Chondrocyte (in vitro differentiated cells): ENCODE data around the gene ZNF394. TPM values are rescaled to one million over a fixed set of nuclear protein-coding genes. Genes with fewer than 3 reads are reported as not detected.
"Not testable (repeated sequence)": the region's sequence is repeated elsewhere in the genome, so short reads cannot be mapped to it uniquely, and the experiment has no call there.

ENCODE experiments used
- DNase-seq: peaks from one replicate; pipeline ENCODE4 v3.0.0; 2021; ENCODE audit warnings: mixed read lengths, low spot score
- H3K27ac Mint-ChIP-seq: one replicate; pipeline ENCODE4 v1.8.0; 2021; ENCODE audit warnings: mild to moderate bottlenecking, moderate library complexity, mixed read lengths; ENCODE audit not compliant: unreplicated experiment
- H3K27me3 Mint-ChIP-seq: 2 replicates; pipeline ENCODE4 v1.8.0; 2021; ENCODE audit warnings: low read depth, mixed read lengths
- H3K36me3 Mint-ChIP-seq: 2 replicates; pipeline ENCODE4 v1.8.0; 2021; ENCODE audit warnings: low read depth, mixed read lengths
- H3K4me1 Mint-ChIP-seq: 2 replicates; pipeline ENCODE4 v1.8.0; 2021; ENCODE audit warnings: low read depth, mild to moderate bottlenecking, mixed read lengths
- H3K4me3 Mint-ChIP-seq: one replicate; pipeline ENCODE4 v1.8.0; 2021; ENCODE audit warnings: mild to moderate bottlenecking, moderate library complexity, mixed read lengths; ENCODE audit not compliant: unreplicated experiment
- H3K9me3 Mint-ChIP-seq: 2 replicates; pipeline ENCODE4 v1.8.0; 2021; ENCODE audit warnings: low read depth, mixed read lengths
- long read RNA-seq: library from polyadenylated mRNA; stranded (forward); transcript quantifications from one replicate; pipeline ENCODE4 v2.0.0, GENCODE V29; 2021
- total RNA-seq: library from RNA; stranded (reverse); gene quantifications from 3 replicates; pipeline ENCODE4 v1.2.1, GENCODE V29; 2021
- TF ChIP-seq, protein P1 (sequence below): fragments of 200-600 bp; sonication (generic); IDR thresholded peaks from 2 replicates; pipeline ENCODE4 v1.5.0; 2021; ENCODE audit warnings: antibody characterized with exemption, mild to moderate bottlenecking, moderate library complexity

The ZNF394 gene
- 13.9 to 21.2 TPM (median 15.7 TPM) in 3 replicates for total RNA-seq
- long read RNA-seq, transcript ZNF394-201 (3 exons, 2,179 nt) = major isoform, 18 of 24 reads
- long read RNA-seq, partial matches to known transcripts = 0 of 24 reads
- long read RNA-seq, other reads (novel, unspliced or antisense) = 0 of 24 reads

DNA sequence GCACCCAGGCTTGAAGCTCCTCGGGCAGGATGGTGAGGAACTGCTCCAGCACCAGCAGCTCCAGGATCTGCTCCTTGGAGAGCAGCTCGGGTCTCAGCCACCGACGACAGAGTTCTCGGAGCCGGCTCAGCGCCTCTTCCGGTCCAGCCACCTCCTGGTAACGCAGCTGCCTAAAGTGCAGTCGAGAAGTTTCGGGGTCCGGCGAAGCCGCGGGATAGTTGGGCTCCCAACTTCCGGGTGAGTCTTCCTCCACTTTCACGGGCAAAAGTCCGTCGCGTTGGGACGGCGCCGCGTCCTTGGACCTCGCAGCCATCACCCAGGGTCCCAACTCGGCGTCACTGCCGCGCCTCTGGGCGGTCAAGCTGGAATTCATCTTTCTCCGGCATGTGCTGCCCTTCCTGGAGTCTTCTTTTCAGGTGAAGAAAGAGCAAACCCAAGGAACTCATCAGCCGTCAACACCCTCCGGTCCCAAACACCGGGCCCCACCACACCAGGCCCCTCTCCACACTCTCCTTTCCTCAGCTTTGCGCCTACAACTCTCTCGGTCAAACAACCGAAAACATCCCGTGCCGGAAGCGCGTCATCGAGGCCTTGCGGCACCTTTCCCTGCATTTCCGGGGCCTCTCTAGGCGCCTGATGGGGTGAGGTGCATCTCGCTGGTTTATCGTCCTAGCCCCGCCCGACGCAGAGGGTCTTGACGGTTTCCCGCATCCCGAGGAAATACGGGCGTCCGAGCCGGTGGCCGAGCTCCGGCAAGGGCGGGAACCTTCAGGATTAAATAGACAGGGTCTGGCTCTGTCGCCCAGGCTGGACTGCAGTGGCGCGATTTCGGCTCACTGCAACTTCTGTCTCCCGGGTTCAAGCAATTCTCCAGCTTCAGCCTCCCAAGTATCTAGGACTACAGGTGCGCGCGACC, at the start of gene ZNF394:
TSS of gene ZNF394 (minus strand) at position 561 of the 916 bp plus-strand sequence. CDS start at position 373, 188 bp downstream.
- H3K9me3 Mint-ChIP-seq = no peaks in the 10 kb centered on the region
- H3K27ac Mint-ChIP-seq = peak within 1 kb of the TSS; percentile 99
- peaks cover 10% of the 10 kb centered on the region for H3K36me3 Mint-ChIP-seq
- H3K4me1 Mint-ChIP-seq = peaks cover 28% of the 10 kb centered on the region
- peak; percentile 90 for DNase-seq
- no peaks in the 10 kb centered on the region for H3K27me3 Mint-ChIP-seq
- TF ChIP-seq, protein P1, sequence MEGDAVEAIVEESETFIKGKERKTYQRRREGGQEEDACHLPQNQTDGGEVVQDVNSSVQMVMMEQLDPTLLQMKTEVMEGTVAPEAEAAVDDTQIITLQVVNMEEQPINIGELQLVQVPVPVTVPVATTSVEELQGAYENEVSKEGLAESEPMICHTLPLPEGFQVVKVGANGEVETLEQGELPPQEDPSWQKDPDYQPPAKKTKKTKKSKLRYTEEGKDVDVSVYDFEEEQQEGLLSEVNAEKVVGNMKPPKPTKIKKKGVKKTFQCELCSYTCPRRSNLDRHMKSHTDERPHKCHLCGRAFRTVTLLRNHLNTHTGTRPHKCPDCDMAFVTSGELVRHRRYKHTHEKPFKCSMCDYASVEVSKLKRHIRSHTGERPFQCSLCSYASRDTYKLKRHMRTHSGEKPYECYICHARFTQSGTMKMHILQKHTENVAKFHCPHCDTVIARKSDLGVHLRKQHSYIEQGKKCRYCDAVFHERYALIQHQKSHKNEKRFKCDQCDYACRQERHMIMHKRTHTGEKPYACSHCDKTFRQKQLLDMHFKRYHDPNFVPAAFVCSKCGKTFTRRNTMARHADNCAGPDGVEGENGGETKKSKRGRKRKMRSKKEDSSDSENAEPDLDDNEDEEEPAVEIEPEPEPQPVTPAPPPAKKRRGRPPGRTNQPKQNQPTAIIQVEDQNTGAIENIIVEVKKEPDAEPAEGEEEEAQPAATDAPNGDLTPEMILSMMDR = peak; percentile 31
- peak within 1 kb of the TSS; percentile 94 for H3K4me3 Mint-ChIP-seq

DNA sequence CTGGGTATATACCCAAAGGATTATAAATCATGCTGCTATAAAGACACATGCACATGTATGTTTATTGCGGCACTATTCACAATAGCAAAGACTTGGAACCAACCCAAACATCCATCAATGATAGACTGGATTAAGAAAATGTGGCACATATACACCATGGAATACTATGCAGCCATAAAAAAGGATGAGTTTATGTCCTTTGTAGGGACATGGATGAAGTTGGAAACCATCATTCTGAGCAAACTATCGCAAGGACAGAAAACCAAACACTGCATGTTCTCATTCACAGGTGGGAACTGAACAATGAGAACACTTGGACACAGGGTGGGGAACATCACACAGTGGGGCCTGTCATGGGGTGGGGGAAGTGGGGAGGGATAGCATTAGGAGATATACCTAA, 49.5 kb upstream of the ZNF394 start:
- H3K4me3 Mint-ChIP-seq, H3K27ac Mint-ChIP-seq, DNase-seq, H3K27me3 Mint-ChIP-seq: not testable (repeated sequence)
- H3K36me3 Mint-ChIP-seq = peaks cover 10% of the 10 kb centered on the region
- H3K4me1 Mint-ChIP-seq = peaks cover 23% of the 10 kb centered on the region
- peaks cover 14% of the 10 kb centered on the region for H3K9me3 Mint-ChIP-seq

DNA sequence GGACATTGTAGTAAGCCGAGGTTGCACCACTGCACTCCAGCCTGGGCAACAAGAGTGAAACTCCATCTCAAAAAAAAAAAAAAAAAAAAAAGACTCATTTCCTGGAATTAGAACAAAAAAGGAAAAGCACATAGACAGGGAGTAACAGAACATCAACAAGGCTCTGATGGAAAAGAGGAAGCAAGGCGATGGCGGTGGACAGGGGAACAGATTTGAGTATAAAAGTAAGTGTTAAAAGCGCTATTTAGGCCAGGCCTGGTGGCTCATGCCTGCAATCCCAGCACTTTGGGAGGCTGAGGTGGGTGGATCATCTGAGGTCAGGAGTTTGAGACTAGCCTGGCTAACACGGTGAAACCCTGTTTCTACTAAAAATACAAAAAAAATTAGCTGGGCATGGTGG, 45.2 kb upstream of the ZNF394 start:
- not testable (repeated sequence) for H3K4me1 Mint-ChIP-seq
- H3K9me3 Mint-ChIP-seq = peaks cover 29% of the 10 kb centered on the region

DNA sequence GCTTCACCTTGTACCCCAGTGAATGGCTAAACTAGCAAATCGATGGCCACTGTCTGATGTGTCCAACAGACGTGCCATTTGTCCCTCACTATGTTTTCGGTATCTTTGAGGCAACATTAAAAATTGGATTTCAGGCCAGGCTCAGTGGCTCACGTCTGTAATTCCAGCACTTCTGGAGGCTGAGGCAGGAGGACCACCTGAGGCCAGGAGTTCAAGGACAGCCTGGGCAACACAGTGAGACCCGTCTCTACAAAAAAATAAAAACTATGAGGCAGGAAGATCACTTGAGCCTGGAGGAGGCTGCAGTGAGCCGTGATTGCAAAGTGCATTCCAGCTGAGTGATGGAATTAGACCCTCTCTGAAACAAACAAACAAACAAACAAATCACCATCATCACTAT, 43.8 kb upstream of the ZNF394 start:
- TF ChIP-seq, protein P1 = no peak
- Mint-ChIP-seq H3K27ac (no peak overlapping the region), H3K9me3 (peaks cover 35% of the 10 kb centered on the region), H3K27me3 (no peaks in the 10 kb centered on the region), H3K4me1 (no peaks in the 10 kb centered on the region), H3K36me3 (peaks cover 23% of the 10 kb centered on the region), H3K4me3 (no peak overlapping the region)
- DNase-seq = no peak

More for the DNA sequence above, 45.2 kb upstream of the ZNF394 start:
- H3K27me3 Mint-ChIP-seq, H3K27ac Mint-ChIP-seq, DNase-seq, H3K4me3 Mint-ChIP-seq: not testable (repeated sequence)
- peaks cover 23% of the 10 kb centered on the region for H3K36me3 Mint-ChIP-seq

DNA sequence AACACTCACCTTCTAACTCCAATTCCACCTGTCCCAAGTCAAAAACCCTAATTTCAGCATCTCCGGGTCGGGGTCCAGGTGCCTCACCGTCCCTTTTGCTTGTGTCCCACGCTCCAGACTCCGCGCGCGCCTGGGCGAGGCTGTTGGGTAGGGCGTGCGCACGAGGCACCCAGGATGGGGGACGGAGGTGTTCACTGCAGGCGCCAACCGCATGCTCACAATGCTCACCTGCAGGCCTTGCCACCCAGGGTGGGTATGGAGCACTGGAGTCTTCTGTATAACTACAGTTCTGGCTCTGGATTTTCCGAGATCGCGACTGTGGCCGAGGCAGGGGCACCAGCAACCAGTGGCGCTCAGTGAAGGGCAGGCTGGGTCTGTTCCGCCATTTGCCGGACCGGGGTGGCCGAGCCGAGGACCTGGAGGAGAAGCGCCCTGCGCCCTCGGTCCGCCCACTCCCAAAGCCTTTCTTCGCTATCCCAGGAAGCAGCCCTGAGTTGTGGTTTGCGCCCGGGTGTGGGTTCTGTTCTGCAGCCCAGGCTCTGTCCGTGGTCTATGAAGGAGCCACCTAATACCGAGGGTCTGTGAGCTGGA, 43.1 kb upstream of the ZNF394 start:
- no peak overlapping the region for H3K4me3 Mint-ChIP-seq
- peaks cover 20% of the 10 kb centered on the region for H3K36me3 Mint-ChIP-seq
- no peak overlapping the region for H3K27ac Mint-ChIP-seq
- no peaks in the 10 kb centered on the region for H3K27me3 Mint-ChIP-seq
- H3K9me3 Mint-ChIP-seq = peaks cover 38% of the 10 kb centered on the region
- TF ChIP-seq, protein P1 = no peak
- no peaks in the 10 kb centered on the region for H3K4me1 Mint-ChIP-seq
- no peak for DNase-seq

DNA sequence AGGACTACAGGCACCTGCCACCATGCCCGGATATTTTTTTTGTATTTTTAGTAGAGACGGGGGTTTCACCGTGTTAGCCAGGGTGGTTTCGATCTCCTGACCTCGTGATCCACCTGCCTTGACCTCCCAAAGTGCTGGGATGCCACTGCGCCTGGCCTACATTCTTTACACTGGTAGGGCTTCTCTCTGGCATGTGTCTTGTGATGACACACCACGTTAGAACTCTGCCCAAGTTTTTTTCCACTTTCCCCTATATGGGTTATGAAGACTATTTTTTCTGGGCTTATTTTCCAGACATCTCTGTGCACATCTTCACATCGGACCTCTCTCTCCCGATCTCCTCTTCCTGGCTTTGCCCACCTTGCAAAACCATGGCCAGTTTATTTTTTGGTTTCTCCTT, 41.1 kb upstream of the ZNF394 start:
- TF ChIP-seq, protein P1 = no peak
- H3K27ac Mint-ChIP-seq = no peak overlapping the region
- no peak overlapping the region for H3K4me3 Mint-ChIP-seq
- peaks cover 16% of the 10 kb centered on the region for H3K36me3 Mint-ChIP-seq
- no peak for DNase-seq
- peaks cover 43% of the 10 kb centered on the region for H3K9me3 Mint-ChIP-seq
- H3K4me1 Mint-ChIP-seq = no peaks in the 10 kb centered on the region
- no peaks in the 10 kb centered on the region for H3K27me3 Mint-ChIP-seq
